GM12872 (cell line): ENCODE measurements around the gene ATRX.

ENCODE experiments used
- CTCF ChIP-seq: IDR thresholded peaks from 3 replicates; pipeline ENCODE4 v1.5.1; 2011; ENCODE audit warnings: low read depth, mild to moderate bottlenecking, low read length, moderate library complexity; ENCODE audit not compliant: insufficient read depth

The ATRX gene

GRCh38 chrX:77658886-77659285 is 127.1 kb downstream of the ATRX start:
- no peak for TF ChIP-seq CTCF

- TF ChIP-seq CTCF = no peak
These were observed 133.9 kb downstream of the ATRX start for GRCh38 chrX:77652095-77652494.

GRCh38 chrX:77640702-77641101 is 145.3 kb downstream of the ATRX start:
- TF ChIP-seq CTCF = no peak

- TF ChIP-seq CTCF = no peak
These were observed 146.2 kb downstream of the ATRX start for GRCh38 chrX:77639820-77640219.

GRCh38 chrX:77638397-77638796 is 147.6 kb downstream of the ATRX start:
- no peak for TF ChIP-seq CTCF

- TF ChIP-seq CTCF = no peak
These were observed 150.6 kb downstream of the ATRX start for GRCh38 chrX:77635373-77635772.

- no peak for TF ChIP-seq CTCF
These were observed 157.6 kb downstream of the ATRX start for GRCh38 chrX:77628294-77629025.
